Omental fat pad (tissue), 4 donors: ENCODE measurements around the gene SLC25A42. TPM values are rescaled to one million over a fixed set of nuclear protein-coding genes. Genes with fewer than 3 reads are reported as not detected.

Experiments used
- ATAC-seq: fragments of 150-250 bp; one replicate; pipeline ENCODE4 v1.9.1; 2016; ENCODE audit warnings: mild to moderate bottlenecking, moderate library complexity; ENCODE audit not compliant: low FRiP score
- DNase-seq: peaks from one replicate; pipeline ENCODE4 v3.0.0-alpha.2; 2019; ENCODE audit warnings: low spot score
- CTCF ChIP-seq, 3 donors: fragments of 450-650 bp; IDR thresholded peaks; one replicate each; pipeline ENCODE4 v1.5.1; 2016 to 2017; ENCODE audit warnings: antibody characterized with exemption in 3 of 3, mild to moderate bottlenecking in 3 of 3, moderate library complexity in 2 of 3
- total RNA-seq, 4 donors: library from RNA; depleted of rRNA; stranded (reverse); fragments of >200 nt; gene quantifications; one replicate each; pipeline ENCODE4 v1.1.0, GENCODE V29; 2016

Gene SLC25A42
- total RNA-seq, 4 donors from 2014 or later, result 4.7 to 9.9 (median 7.4) TPM

- no peak for TF ChIP-seq CTCF (IDR thresholded peaks at IDR 0.05)
- ATAC-seq (no peak), DNase-seq (no peak)
Measured at GRCh38 chr19:19137556-19138108, 73.8 kb downstream of the SLC25A42 start.

- no peak for TF ChIP-seq CTCF (IDR thresholded peaks at IDR 0.05)
- ATAC-seq, result peak; percentile 98
- DNase-seq, result peak; percentile 92
Measured at GRCh38 chr19:19138109-19138981, 74.6 kb downstream of the SLC25A42 start, which contains the start of gene TMEM161A. TSS of gene TMEM161A (minus strand) at chr19:19138478. CDS start at chr19:19138428, 50 bp downstream.

- no peak for TF ChIP-seq CTCF (IDR thresholded peaks at IDR 0.05)
- no peak for ATAC-seq
Measured at GRCh38 chr19:19139876-19140229, 76.1 kb downstream of the SLC25A42 start.

GRCh38 chr19:19140476-19140875 is 76.7 kb downstream of the SLC25A42 start:
- ATAC-seq (no peak), DNase-seq (no peak)
- TF ChIP-seq CTCF (IDR thresholded peaks at IDR 0.05), result no peak

More at GRCh38 chr19:19139876-19140229, 76.1 kb downstream of the SLC25A42 start:
- no peak for DNase-seq

- ATAC-seq (no peak), DNase-seq (no peak)
- no peak for TF ChIP-seq CTCF (IDR thresholded peaks at IDR 0.05)
Measured at GRCh38 chr19:19142347-19142746, 78.6 kb downstream of the SLC25A42 start.

- no peak for TF ChIP-seq CTCF (IDR thresholded peaks at IDR 0.05)
- DNase-seq, result no peak
- no peak for ATAC-seq
Measured at GRCh38 chr19:19145281-19145680, 81.5 kb downstream of the SLC25A42 start.
